MG63 (cell line): ENCODE results near the gene HUNK. TPM values are rescaled to one million over a fixed set of nuclear protein-coding genes. Genes with fewer than 3 reads are reported as not detected.
"Not testable (repeated sequence)": the region's sequence is repeated elsewhere in the genome, so short reads cannot be mapped to it uniquely, and the experiment has no call there.

Experiments used
- DNase-seq: peaks from one replicate; pipeline ENCODE4 v3.0.0-alpha.2; 2020
- H3K27me3 ChIP-seq: fragments of 250-450 bp; sonication (Bioruptor Pico); 2 replicates; pipeline ENCODE4 v1.5.1; 2020; ENCODE audit warnings: mild to moderate bottlenecking, moderate library complexity
- H3K36me3 ChIP-seq: fragments of 250-450 bp; sonication (Bioruptor Pico); 2 replicates; pipeline ENCODE4 v1.5.1; 2020; ENCODE audit warnings: mild to moderate bottlenecking, moderate library complexity
- H3K4me3 ChIP-seq: fragments of 250-450 bp; sonication (Bioruptor Pico); 2 replicates; pipeline ENCODE4 v1.5.1; 2020; ENCODE audit warnings: mild to moderate bottlenecking, moderate library complexity
- H3K9me3 ChIP-seq: fragments of 250-450 bp; sonication (Bioruptor Pico); 2 replicates; pipeline ENCODE4 v1.5.1; 2020; ENCODE audit warnings: mild to moderate bottlenecking, moderate library complexity
- total RNA-seq: library from RNA; depleted of rRNA; stranded (reverse); fragments of >200 nt; shearing (Covaris generic); gene quantifications from 2 replicates; pipeline ENCODE4 v1.2.3, GENCODE V29; 2014; ENCODE audit warnings: low replicate concordance

The HUNK gene
- total RNA-seq, 1 experiment from 2014 or later: 0.23 TPM

- Histone ChIP-seq H3K36me3 (no peaks in the 10 kb centered on the region), H3K27me3 (no peaks in the 10 kb centered on the region), H3K4me3 (no peak overlapping the region), H3K9me3 (no peaks in the 10 kb centered on the region)
- DNase-seq: no peak
Observed at GRCh38 chr21:31860851-31861250, 12.0 kb upstream of the HUNK start.

GRCh38 chr21:31862078-31862477, 10.7 kb upstream of the HUNK start:
- DNase-seq: no peak
- no peaks in the 10 kb centered on the region for H3K9me3 ChIP-seq
- H3K27me3 ChIP-seq: no peaks in the 10 kb centered on the region
- H3K36me3 ChIP-seq: no peaks in the 10 kb centered on the region
- H3K4me3 ChIP-seq: no peak overlapping the region

DNA sequence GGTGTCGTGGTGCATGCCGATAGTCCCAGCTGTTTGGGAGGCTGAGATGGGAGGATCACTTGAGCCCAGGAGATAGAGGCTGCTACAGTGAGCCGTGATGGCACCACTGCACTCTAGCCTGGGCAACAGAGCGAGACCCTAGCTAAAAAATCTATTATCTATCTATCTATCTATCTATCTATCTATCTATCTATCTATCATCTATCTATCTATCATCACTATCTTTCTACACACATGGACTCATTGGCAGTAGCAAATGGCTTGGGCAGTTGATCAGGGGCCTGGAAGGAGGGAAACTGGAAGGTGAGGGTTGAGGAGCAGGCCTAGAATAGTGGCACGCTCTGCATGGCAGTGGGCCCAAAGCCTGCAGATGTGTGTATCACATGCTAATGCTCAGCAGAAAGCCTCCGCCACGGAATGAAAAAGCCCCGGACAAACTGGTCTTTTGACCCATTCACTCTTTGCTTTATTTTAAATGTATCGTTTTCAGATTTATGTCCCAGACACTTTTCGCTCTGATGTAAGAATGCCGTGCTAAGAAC, 7.3 kb upstream of the HUNK start:
- no peak for DNase-seq
- H3K9me3 ChIP-seq: no peaks in the 10 kb centered on the region
- no peaks in the 10 kb centered on the region for H3K36me3 ChIP-seq
- no peak overlapping the region for H3K4me3 ChIP-seq
- no peaks in the 10 kb centered on the region for H3K27me3 ChIP-seq

DNA sequence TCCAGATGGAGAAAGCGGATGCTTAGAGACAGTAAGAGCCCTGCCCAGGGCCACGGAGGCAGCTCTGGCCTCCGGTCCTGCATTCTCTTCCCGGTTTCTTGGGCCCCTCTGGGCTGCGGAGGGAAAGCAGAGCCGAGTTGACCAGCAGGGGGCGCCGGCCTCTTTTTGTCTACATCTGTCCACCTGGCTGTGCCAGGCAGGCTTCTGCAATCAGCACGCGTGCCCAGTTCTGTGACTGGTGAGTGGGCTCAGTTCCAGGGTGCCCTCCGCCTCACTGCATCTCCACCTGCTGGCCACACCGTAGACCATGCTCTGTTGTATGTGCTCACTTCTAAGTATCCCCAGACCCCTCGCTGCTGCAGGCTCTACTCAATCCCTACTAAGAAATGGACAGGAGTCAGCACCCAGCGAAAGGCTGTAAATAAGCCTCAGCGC, 6.7 kb upstream of the HUNK start:
- peak; percentile 85 for DNase-seq
- Histone ChIP-seq H3K36me3 (no peaks in the 10 kb centered on the region), H3K27me3 (no peaks in the 10 kb centered on the region), H3K9me3 (no peaks in the 10 kb centered on the region), H3K4me3 (no peak overlapping the region)

- Histone ChIP-seq H3K36me3 (no peaks in the 10 kb centered on the region), H3K4me3 (no peak overlapping the region), H3K9me3 (no peaks in the 10 kb centered on the region), H3K27me3 (peaks cover 7% of the 10 kb centered on the region)
- no peak for DNase-seq
Observed at GRCh38 chr21:31869750-31870149, 3.1 kb upstream of the HUNK start.

- Histone ChIP-seq H3K9me3 (no peaks in the 10 kb centered on the region), H3K36me3 (no peaks in the 10 kb centered on the region), H3K4me3 (no peak overlapping the region), H3K27me3 (peaks cover 7% of the 10 kb centered on the region)
- no peak for DNase-seq
Observed at GRCh38 chr21:31870472-31871193, 2.2 kb upstream of the HUNK start.

DNA sequence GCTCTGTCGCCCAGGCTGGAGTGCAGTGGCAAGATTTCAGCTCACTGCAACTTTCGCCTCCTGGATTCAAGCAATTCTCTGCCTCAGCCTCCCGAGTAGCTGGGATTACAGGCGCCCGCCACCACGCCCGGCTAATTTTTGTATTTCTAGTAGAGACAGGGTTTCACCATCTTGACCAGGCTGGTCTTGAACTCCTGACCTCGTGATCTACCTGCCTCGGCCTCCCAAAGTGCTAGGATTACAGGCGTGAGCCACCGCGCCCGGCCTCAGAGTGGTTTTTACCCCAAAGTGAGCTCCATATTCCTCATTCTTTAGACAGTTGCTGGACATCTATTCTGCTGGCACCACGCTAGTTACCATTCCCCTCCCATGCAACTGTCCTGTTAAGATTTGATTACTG, 1.4 kb upstream of the HUNK start:
- H3K27me3 ChIP-seq, H3K36me3 ChIP-seq, DNase-seq, H3K9me3 ChIP-seq, H3K4me3 ChIP-seq: not testable (repeated sequence)

- no peaks in the 10 kb centered on the region for H3K36me3 ChIP-seq
- H3K4me3 ChIP-seq: no peak overlapping the region
- DNase-seq: no peak
- no peaks in the 10 kb centered on the region for H3K9me3 ChIP-seq
- peaks cover 7% of the 10 kb centered on the region for H3K27me3 ChIP-seq
Observed at GRCh38 chr21:31872072-31872451, 758 bp upstream of the HUNK start.

DNA sequence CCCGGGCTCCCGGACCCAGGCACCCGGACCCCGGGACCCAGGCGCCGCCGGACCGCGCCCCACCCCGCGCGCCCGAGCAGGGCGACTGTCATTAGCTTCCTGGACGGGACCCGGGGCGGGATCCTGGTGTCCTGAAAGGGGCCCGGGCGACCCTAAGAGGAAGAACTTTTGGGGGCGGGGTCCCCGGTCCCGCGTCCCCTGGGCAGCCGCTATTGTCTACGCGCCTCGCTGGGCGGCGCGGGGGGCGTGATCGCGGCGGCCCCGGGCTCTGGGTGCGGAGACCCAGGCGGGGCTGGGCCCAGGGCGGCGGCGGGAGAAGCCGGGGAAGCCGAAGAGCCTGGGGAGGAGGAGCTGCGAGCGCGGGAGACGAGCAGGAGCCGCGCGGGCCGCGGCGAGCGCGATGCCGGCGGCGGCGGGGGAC, 465 bp downstream of the HUNK start:
- Histone ChIP-seq H3K9me3 (no peaks in the 10 kb centered on the region), H3K4me3 (peak overlapping the region; percentile 48), H3K36me3 (no peaks in the 10 kb centered on the region), H3K27me3 (peaks cover 7% of the 10 kb centered on the region)
- DNase-seq: peak; percentile 15

DNA sequence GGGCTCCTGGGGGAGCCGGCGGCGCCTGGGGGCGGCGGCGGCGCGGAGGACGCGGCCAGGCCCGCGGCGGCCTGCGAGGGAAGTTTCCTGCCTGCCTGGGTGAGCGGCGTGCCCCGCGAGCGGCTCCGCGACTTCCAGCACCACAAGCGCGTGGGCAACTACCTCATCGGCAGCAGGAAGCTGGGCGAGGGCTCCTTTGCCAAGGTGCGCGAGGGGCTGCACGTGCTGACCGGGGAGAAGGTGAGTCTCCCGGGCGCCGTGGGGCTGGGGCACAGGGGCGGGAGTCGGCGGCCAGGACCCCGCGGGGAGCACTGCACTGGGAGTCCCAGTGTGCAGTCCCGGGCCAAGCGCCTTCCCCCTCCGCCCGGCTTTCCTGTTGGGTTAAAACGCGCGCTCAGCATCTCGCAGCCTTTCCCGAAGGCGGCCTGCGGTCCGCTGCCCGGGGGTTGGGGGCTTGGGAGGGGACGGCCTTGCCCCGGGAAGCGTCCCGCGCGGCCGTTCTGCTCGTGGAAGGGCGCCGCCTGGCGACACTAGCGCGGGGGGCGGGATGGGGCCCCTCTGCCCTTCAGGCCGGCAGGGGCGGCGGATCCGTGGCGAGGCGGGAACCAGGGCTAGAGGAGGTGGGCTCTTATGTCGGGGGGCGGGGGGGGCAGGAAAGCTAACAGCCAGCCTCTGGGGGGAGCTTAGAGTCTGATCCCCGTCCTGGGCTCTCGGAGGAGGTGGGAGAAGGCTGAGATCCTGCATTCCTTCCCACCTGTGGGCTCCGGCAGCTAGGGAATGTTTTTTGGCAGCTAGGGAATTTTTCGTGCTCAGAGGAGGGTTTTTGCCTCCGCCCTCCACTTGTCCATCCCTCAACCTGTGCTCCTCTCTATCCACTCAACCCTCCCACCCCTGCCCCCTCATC, 1.1 kb downstream of the HUNK start:
- H3K9me3 ChIP-seq: no peaks in the 10 kb centered on the region
- peak; percentile 44 for DNase-seq
- H3K4me3 ChIP-seq: peak overlapping the region; percentile 48
- no peaks in the 10 kb centered on the region for H3K36me3 ChIP-seq
- H3K27me3 ChIP-seq: peaks cover 7% of the 10 kb centered on the region

DNA sequence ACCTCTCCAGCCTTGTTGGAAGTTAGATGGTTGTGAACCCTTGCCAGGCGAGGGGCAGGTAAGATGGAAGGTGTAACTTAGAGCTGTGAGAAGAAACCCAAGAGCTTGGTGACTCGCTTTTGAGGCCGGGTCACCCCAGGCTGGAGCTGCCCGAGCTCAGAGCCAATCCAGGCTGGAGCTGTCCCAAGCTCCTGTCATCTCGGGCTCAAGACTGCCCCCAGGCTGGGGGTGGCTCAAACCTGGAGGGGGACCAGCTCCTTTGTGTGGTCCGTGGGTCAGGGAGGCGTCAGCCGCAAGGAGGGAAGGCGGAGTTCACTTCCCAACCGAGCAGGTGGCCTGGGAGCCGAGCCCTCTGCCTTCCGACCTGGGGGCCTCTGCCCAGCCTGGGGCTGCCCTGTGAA, 2.0 kb downstream of the HUNK start:
- DNase-seq: peak; percentile 22
- Histone ChIP-seq H3K4me3 (no peak overlapping the region), H3K9me3 (no peaks in the 10 kb centered on the region), H3K36me3 (no peaks in the 10 kb centered on the region), H3K27me3 (peaks cover 7% of the 10 kb centered on the region)

DNA sequence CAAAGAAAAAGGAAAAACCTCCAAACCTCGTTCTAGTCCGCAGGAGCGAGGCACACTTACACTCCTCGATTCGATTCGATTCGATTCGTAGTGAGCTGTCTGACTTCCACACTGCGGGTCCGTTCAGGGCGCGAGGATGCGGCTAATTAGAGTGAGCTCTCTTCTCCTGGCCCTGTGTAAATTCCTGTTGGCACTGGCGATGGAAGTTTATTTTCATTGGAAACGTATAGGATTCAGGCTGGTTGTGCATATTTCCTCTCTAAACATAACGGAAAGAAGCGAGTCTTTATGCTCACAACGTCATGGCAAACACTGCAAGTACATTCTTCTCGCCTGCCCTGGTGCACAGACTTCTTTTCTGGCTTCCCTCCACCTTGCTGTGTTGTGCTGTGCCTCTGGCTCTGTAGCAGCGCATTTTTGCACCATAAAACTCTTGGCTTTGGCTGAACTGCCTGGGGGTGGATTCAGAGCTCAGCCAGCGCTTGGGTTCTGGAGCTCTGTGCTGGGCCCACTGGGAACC, 2.7 kb downstream of the HUNK start:
- no peaks in the 10 kb centered on the region for H3K9me3 ChIP-seq
- DNase-seq: peak; percentile 66
- peaks cover 7% of the 10 kb centered on the region for H3K27me3 ChIP-seq
- H3K4me3 ChIP-seq: no peak overlapping the region
- H3K36me3 ChIP-seq: no peaks in the 10 kb centered on the region

GRCh38 chr21:31877463-31877957, 4.7 kb downstream of the HUNK start:
- Histone ChIP-seq H3K36me3 (no peaks in the 10 kb centered on the region), H3K4me3 (no peak overlapping the region), H3K27me3 (peaks cover 2% of the 10 kb centered on the region), H3K9me3 (no peaks in the 10 kb centered on the region)
- DNase-seq: no peak

DNA sequence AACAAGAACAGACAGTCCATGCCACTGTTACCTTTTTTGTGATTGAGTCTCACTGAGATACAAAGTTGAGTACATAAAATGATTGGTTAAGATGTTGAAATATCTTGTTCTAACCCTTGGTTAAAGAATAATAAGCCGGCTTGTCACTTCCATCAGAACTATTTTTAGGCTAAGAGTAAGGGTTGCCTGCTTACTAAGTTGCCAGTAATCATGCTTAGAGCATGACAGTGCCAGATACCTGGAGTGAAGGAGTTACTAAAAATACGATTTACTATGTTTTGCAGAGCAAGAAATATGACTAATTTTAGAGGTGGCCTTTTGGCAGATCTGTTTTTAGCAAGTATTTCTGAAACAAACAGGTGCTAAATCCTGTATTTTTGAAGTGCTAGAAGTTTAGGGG, 6.0 kb downstream of the HUNK start:
- H3K36me3 ChIP-seq: no peaks in the 10 kb centered on the region
- no peaks in the 10 kb centered on the region for H3K27me3 ChIP-seq
- no peak overlapping the region for H3K4me3 ChIP-seq
- no peak for DNase-seq
- H3K9me3 ChIP-seq: no peaks in the 10 kb centered on the region

GRCh38 chr21:31879241-31879650, 6.4 kb downstream of the HUNK start:
- Histone ChIP-seq H3K36me3 (no peaks in the 10 kb centered on the region), H3K9me3 (no peaks in the 10 kb centered on the region), H3K27me3 (no peaks in the 10 kb centered on the region), H3K4me3 (no peak overlapping the region)
- no peak for DNase-seq

DNA sequence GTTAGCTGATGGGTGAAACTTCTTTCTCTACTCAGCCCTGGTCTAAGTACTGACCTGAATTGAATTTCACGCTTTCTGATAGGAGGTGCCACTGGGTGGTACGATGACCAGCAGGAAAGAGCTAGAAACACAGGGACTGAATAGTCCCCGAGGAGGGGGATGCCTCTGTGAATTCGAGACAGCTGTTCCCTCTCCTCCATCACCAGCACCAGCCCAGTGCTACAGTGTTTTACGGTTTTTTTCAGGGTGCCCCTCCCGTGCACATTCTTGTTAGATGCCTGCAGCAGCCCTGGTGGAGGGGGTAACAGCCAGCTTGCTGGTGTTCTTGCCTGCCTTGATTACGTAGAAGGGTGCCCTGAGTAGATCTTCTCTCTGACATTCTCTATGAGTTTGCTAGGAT, 7.1 kb downstream of the HUNK start:
- H3K9me3 ChIP-seq: no peaks in the 10 kb centered on the region
- H3K36me3 ChIP-seq: no peaks in the 10 kb centered on the region
- H3K27me3 ChIP-seq: no peaks in the 10 kb centered on the region
- no peak overlapping the region for H3K4me3 ChIP-seq
- no peak for DNase-seq

DNA sequence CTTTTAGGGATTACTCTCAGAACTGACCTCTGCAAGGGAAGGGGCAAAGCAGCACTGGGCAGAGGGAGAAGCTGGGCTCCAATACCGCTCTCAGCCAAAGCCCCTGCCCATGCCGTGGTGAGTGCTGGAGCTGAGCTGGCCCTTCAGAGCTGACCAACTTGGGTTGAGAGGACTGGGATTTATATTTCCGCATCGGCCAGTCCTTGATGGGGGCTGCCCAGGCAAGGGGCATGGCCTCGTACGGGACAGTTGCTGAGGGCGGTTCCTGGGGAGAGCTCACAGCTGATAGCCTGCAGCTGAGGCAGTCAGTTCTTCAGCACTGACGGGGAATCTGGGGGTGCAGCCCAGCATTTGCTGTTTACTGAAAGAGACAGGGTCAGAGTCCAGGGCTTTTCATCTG, 8.0 kb downstream of the HUNK start:
- no peaks in the 10 kb centered on the region for H3K27me3 ChIP-seq
- H3K4me3 ChIP-seq: no peak overlapping the region
- H3K36me3 ChIP-seq: no peaks in the 10 kb centered on the region
- DNase-seq: no peak
- no peaks in the 10 kb centered on the region for H3K9me3 ChIP-seq
